ENCODE measurements around the gene IFIH1.

The IFIH1 gene

GRCh38 chr2:162318328-162319180 lies at the start of gene IFIH1:
TSS of gene IFIH1 (minus strand) at chr2:162318684. CDS start at chr2:162318307, 377 bp downstream.
- peak; percentile 72 to 90 for DNase-seq

DNA sequence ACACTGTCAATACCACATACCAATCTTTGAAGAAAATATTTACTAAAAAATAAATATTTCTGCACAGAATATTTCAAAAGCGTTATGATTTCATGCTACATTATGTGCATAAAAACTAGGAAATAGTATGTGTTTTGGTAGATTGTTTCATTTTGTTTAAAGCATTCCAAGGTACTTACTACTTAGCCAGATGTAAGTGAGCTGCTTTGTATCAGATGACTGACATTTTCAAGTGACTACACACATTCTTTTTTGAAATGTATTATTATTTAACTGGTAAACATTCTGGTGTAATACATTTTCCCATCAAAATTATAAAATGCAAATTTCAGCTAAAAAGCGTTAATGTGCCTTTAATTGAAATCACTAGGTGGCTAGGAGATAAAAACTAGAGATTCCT lies 46.9 kb upstream of the IFIH1 start:
- no peak for DNase-seq

GRCh38 chr2:162344617-162344950 lies 26.1 kb upstream of the IFIH1 start:
- peak in 1 of 2 experiments; percentile 38 for DNase-seq

- peak; percentile 81 to 95 for DNase-seq
These were observed 25.5 kb upstream of the IFIH1 start, which contains the start of gene GCA for GRCh38 chr2:162343824-162344616. TSS of gene GCA (plus strand) at chr2:162344132. CDS start at chr2:162344249, 117 bp downstream.

DNA sequence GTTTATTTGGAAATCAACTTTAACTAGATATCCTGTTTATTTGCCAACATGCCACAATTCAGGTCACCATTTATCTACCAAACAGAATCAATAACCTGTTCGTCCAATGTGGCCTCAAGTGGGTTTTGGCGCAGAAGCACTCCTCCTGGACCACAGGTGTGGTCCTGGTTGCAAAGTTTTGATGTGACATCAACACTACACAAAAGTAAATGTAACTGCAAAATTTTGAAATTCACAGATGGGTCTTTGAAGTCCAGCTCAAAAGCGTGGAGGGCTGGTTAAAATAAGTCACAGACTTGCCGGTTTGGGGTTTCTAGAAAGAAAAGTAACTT lies 25.0 kb upstream of the IFIH1 start:
- DNase-seq, result no peak

DNA sequence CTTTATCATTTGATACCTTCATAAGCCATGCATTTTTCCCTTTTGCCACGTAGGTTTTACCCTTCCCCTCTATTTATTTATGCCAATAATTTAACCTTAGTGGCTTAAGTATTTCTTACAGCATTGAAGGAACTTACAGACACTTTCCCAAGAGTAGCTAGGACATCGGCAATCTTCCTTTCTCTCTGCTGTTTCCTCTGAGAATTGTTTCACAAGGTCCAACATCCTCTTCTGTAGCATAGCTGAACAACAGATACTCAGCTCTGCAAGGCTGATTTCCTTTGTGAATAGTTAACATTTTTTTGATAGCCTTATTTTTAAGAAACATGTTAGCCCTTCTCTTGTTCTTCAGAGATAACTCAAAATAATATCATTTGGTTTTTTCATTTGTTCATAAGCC lies 24.4 kb upstream of the IFIH1 start:
- DNase-seq, result no peak

DNA sequence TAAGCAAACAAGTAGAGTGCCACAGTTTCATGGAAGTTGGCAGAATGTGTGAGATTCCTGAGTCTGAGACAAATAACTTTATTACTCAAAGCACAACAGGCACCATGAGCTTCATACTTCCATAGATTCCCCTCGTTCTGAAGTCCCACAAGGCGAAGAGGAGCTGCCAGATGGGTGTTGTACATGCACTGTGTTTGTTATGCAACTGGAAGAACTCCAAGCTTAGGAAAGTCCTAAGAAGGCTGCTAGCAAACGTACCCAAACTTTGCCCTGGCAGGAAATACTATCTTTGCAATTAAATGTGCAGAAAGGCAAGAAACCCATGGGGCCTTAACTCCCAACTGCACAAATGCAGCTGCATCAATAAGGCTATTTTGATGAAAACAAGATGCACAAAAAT lies 23.8 kb upstream of the IFIH1 start:
- no peak for DNase-seq

GRCh38 chr2:162340822-162341221 lies 22.3 kb upstream of the IFIH1 start:
- no peak for DNase-seq

- DNase-seq, result no peak
These were observed 19.4 kb upstream of the IFIH1 start for GRCh38 chr2:162337868-162338267.

DNA sequence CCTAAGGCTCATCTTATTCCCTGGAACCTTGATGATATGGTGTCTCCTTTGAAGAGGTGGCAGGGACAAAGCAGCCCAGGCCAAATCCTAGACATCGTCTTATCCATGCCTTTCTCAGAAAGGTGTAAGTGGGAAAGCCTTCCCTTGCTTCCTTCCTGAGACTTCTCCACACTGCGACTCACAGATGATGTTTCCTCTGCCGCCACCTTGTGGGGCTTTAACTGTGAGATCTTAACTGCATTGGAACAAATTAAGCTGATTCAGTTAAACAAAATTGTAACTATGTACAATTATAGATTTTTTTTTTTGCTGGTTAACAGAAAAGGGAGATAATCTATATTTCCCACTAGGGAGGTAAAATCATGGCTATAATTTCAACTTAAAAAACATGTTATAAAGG lies 15.5 kb upstream of the IFIH1 start:
- DNase-seq, result peak in 1 of 2 experiments; percentile 50

DNA sequence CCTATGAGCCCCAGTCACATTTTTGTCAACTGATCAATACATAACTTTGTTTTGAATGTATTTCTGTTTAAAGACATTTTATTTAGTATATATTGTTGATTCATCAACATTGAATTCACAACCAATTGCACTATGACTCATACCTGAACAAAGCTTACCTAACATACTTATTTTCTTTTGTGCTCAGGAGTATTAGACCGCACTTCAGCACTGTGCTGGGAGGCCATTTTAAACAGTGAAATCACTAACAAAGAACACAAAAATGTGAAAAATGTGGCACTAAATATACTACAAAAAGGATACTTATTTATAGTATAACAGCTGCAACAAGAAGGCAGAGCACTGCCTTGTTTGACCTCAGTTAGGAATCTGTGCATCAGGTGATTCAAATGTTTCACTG lies 12.4 kb upstream of the IFIH1 start:
- DNase-seq, result no peak

GRCh38 chr2:162328424-162329157 lies 10.1 kb upstream of the IFIH1 start:
- no peak for DNase-seq

DNA sequence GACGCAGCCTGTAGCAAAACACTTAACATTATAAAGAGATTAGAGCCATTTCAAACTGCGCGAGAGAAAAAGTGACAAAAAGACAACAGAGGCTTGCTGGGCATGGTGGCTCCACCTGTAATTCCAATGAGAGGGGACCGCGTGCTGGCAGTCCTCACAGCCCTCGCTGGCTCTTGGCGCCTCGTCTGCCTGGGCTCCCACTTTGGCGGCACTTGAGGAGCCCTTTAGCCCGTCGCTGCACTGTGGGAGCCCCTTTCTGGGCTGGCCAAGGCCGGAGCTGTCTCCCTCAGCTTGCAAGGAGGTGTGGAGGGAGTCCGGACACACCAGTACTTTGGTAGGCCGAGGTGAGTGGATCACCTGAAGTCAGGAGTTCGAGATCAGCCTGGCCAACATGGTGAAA lies 9.3 kb upstream of the IFIH1 start:
- no peak for DNase-seq

GRCh38 chr2:162327134-162327769 lies 8.8 kb upstream of the IFIH1 start:
- no peak for DNase-seq

- no peak for DNase-seq
These were observed 6.5 kb upstream of the IFIH1 start for GRCh38 chr2:162324953-162325352.

DNA sequence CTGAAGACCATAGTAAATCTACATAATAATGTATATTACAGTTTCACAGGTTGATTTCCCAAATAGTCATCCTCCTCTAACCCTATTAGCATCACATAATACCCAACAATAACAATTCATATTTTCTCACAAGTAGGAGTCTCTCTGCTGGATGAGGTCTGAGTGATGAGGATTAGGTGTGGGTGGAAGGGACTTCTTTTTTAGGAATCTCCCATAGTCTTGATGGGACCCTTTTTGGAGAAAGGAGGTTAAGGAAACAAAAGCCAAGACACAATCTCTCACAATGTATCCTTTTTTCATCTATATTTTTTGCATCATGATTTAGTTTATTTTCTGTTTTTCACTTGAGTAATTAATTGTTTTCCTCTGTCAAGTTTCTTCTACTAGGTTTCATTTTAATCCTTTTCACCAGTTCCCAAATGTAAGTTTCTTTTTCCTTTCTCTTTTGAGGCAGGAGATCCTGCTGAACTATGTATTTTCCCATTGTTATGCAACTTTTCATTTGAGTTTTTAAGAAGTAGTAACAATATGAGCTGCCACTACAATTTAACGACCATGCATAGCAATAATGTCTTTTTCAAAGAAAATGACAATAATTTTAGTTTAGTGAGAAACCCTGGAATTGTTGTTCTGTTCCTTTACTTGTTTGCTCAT lies 2.5 kb upstream of the IFIH1 start:
- DNase-seq, result no peak

- DNase-seq, result peak; percentile 3 to 37
These were observed 590 bp downstream of the IFIH1 start for GRCh38 chr2:162317861-162318327.

- no peak for DNase-seq
These were observed 1.3 kb downstream of the IFIH1 start for GRCh38 chr2:162317058-162317742.

DNA sequence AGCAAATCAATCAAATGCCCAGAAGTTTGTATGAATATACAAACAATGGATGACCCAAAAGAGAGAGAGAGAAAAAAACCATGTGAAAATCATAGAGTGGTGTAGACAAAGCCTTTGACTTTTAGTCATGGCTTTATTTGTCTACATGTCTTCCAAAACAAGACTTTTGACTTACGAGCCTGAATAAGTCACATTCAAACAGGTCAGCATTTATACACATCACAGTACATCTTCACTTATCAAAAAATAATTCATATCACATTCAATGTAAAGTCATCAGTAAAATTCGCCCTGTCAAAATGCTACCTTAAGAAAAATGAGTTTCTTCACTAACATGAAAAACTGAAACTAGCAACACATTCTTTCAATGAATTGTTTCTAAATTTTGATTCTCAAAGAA lies 1.9 kb downstream of the IFIH1 start:
- no peak for DNase-seq

GRCh38 chr2:162315938-162316337 lies 2.5 kb downstream of the IFIH1 start:
- DNase-seq, result no peak

DNA sequence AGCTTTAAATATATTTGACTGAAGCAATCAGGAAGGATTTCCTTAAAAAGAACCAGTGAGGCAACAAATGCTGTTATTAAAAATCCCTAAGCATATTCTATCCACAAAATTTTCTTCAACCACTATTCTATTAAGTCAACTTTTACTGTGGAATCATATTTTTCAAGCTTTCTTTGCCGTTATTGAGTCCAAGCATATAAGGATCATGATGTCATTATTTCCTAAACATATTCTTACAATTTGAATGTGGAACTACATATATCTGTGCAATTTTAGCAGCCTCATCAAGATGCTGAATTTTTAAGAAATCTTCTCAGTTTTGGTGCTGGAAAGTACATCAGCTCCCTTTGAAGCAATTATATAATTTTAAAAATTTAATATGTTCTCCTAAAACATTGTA lies 5.6 kb downstream of the IFIH1 start:
- DNase-seq, result no peak
